Fibroblast of the aortic adventitia (primary cell): ENCODE data around the gene PELI2. TPM values are rescaled to one million over a fixed set of nuclear protein-coding genes. Genes with fewer than 3 reads are reported as not detected.

ENCODE experiments used
- DNase-seq: peaks from one replicate; pipeline ENCODE4 v3.0.0-alpha.2; 2010; ENCODE audit warnings: low read depth
- H3K4me3 ChIP-seq: 2 replicates; pipeline ENCODE4 v1.5.1; 2011; ENCODE audit warnings: low read depth, mild to moderate bottlenecking, control low read depth, low read length, moderate library complexity
- total RNA-seq: library from RNA; depleted of rRNA; stranded (reverse); fragments of >200 nt; gene quantifications from 2 replicates; pipeline ENCODE4 v1.2.3, GENCODE V29; 2012; ENCODE audit warnings: low replicate concordance
- TF ChIP-seq, protein P1 (sequence below): IDR thresholded peaks from 2 replicates; pipeline ENCODE4 v1.5.1; 2011; ENCODE audit warnings: mild to moderate bottlenecking, low read length, control low read depth, inconsistent platforms; ENCODE audit not compliant: insufficient read depth

PELI2 gene
- total RNA-seq, 1 donor, result 14.0 TPM

DNA sequence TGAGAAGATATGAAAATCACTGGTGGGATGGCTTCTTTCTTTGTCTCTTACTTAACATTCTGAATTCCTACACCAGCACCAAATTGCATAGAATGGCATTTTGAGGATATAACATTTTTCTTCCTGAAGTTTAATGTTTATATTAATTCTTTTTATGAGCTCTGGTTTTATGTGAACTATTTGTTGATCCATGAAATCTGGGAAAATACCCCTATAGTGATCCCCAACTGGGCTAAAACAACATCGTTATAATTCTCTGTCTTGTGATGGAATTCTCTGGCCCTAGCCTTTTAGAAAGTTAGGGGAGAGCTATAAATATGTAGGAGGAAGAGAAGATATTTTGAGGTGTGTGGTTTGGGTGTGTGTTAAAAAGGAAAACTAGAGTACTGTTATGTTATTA is 29.2 kb downstream of the PELI2 start:
- H3K4me3 ChIP-seq, result no peak overlapping the region
- no peak for DNase-seq
- TF ChIP-seq, protein P1, sequence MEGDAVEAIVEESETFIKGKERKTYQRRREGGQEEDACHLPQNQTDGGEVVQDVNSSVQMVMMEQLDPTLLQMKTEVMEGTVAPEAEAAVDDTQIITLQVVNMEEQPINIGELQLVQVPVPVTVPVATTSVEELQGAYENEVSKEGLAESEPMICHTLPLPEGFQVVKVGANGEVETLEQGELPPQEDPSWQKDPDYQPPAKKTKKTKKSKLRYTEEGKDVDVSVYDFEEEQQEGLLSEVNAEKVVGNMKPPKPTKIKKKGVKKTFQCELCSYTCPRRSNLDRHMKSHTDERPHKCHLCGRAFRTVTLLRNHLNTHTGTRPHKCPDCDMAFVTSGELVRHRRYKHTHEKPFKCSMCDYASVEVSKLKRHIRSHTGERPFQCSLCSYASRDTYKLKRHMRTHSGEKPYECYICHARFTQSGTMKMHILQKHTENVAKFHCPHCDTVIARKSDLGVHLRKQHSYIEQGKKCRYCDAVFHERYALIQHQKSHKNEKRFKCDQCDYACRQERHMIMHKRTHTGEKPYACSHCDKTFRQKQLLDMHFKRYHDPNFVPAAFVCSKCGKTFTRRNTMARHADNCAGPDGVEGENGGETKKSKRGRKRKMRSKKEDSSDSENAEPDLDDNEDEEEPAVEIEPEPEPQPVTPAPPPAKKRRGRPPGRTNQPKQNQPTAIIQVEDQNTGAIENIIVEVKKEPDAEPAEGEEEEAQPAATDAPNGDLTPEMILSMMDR, result no peak

DNA sequence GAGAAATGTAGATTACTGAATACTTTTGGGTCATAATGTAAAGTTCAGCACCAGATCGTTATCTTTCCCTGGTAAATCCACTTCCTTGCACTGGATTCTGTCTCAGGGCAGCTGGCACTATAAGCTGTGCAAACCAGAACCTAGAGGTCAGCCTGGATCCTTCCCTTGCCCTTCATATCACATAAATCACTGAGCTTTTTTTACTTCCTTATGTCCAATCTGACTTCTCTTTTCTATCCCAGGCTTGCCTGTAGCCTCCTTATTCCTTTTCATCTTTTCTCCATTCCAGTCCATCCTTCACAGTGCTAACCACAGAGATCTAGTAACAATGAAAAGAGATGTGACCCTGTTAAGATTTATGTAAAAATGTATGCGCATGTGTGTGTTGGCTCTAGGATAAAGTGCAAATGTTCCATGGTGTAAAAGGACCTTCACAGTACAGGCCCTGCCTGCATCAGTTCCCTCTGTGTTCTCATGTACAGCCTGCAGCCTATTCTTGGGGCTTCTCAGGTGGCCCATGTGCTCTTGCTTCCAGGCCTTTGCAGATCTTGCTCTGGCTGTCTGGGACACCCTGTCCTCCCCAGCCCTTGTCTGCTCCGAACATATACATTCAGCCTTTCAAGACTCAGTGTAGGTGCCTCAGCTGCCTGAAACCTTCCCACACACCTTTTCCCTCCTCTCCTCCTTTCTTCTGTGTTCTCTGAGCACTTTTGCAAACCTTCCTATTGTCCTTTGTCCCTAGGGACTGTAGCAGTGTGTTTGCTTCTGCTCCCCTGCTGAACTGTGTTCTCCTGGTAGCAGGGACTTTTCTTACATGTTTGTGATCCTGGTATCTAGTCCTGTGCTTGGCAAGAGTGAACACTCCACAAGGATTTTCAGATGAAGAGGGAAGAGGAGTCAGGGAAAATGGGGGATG is 30.0 kb downstream of the PELI2 start:
- TF ChIP-seq, protein P1, result no peak
- no peak for DNase-seq
- H3K4me3 ChIP-seq, result no peak overlapping the region

DNA sequence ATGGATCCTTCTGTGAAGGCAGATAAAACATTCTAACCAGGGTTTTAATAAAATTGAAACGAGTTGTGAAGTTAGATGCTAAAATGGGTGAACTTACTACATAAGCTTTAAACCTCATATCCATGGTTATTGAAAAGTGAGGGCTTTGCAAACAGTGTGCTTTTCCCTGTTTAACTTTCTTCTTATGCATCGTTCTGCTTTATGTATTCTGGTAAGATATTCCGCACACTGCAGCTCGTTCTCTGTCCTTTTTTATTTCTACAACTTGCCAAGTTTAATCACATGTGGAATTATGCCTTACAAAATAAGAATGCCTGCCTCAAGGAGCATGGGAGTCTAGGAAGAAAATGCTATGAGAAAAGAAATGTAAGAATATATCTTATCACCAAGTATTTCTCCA is 30.9 kb downstream of the PELI2 start:
- no peak for DNase-seq
- TF ChIP-seq, protein P1, result no peak

DNA sequence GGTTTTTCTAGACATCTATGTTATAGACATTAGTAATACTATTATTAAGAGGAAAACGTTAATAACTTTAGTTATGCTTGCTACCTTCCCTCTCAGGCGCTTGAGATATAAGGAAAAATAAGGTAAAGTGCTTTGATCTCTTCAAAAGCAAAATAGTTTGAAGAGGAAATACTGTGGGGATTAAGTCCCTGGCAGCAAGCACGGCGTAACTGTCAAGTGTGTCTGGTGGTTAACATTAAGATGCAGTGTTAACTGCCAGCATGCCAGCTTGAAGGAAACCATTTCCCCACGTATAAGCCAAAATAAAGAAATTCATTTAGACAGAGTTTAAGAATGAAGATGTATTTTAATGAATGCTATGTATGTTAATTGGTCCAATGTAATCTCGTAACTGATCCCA is 31.8 kb downstream of the PELI2 start:
- no peak for DNase-seq
- TF ChIP-seq, protein P1, result no peak
- no peak overlapping the region for H3K4me3 ChIP-seq

More for the DNA sequence above, 30.9 kb downstream of the PELI2 start:
- H3K4me3 ChIP-seq, result no peak overlapping the region

DNA sequence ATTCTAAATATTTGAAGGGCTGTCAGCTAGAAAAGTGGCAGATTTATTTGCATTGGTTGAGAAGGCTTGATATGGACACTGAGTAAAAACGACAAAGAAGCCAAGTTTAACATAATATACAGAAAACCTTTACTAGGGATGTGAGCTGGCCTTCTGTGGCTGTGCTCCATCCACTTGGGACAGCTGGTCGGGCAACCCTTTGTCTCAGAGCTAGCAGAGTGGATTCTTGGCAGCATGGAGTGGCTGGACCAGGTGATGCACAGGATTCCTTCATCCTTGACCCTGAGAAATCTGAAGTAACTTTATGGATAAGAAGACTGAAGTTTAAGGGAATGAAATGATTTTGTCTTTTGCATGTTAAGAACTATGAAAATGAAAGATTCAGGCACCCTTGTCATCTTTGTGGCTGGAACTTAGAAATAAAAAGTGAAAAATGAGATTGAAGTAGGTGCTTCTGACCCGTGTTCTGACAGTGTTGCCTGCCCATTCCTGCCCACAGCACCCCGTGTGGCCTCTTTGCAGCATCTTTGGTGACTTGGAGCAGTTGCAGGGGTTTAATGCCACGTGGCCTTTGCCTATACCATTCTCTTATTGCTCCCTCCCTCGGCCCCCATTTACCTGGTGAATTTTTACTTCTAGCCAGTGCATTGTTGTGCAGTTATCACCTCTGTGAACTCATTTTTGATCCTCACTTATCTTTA is 32.6 kb downstream of the PELI2 start:
- TF ChIP-seq, protein P1, result no peak
- no peak overlapping the region for H3K4me3 ChIP-seq
- no peak for DNase-seq

DNA sequence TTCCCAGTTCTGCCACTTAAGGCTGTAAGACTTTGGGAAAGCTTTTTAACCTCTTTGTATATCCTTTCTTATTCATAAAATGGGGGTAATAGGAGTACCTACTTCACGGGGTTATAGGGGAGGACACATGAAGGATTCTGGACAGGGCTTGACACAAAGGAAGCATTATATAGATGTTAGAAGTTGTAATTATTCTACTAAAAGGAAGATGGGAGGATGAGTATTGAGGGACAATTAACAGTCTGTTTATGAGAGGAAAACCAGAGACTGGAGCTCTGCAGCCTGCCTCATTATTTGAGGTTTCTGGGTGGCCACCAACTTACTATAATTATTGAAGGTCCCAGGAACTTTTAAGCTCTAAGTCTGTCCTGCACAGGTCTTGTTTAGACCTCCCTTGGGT is 34.0 kb downstream of the PELI2 start:
- TF ChIP-seq, protein P1, result no peak
- no peak for DNase-seq
- H3K4me3 ChIP-seq, result no peak overlapping the region
